IPS-18c (cell line): ENCODE results near the gene ABLIM3.
"Not testable (repeated sequence)": the region's sequence is repeated elsewhere in the genome, so short reads cannot be mapped to it uniquely, and the experiment has no call there.

Experiments used
- H3K4me3 ChIP-seq: 2 replicates; pipeline ENCODE4 v1.7.0; 2013; ENCODE audit warnings: low read depth, mild to moderate bottlenecking, low read length, moderate library complexity; ENCODE audit not compliant: insufficient read depth
- H3K9me3 ChIP-seq: one replicate; pipeline ENCODE4 v1.6.1; 2013; ENCODE audit warnings: mild to moderate bottlenecking, low read length, moderate library complexity; ENCODE audit not compliant: control insufficient read depth, insufficient read depth

Gene ABLIM3

GRCh38 chr5:149168276-149168906 is 27.1 kb downstream of the ABLIM3 start:
- no peak overlapping the region for H3K4me3 ChIP-seq

GRCh38 chr5:149170299-149170698 is 29.0 kb downstream of the ABLIM3 start:
- no peak overlapping the region for H3K4me3 ChIP-seq

More at GRCh38 chr5:149168276-149168906, 27.1 kb downstream of the ABLIM3 start:
- H3K9me3 ChIP-seq = no peaks in the 10 kb centered on the region

GRCh38 chr5:149172261-149172660 is 31.0 kb downstream of the ABLIM3 start:
- Histone ChIP-seq H3K4me3 (no peak overlapping the region), H3K9me3 (no peaks in the 10 kb centered on the region)

More at GRCh38 chr5:149170299-149170698, 29.0 kb downstream of the ABLIM3 start:
- no peaks in the 10 kb centered on the region for H3K9me3 ChIP-seq

- no peak overlapping the region for H3K4me3 ChIP-seq
- no peaks in the 10 kb centered on the region for H3K9me3 ChIP-seq
Measured at GRCh38 chr5:149172709-149173505, 31.6 kb downstream of the ABLIM3 start.

GRCh38 chr5:149174847-149175234 is 33.5 kb downstream of the ABLIM3 start:
- no peaks in the 10 kb centered on the region for H3K9me3 ChIP-seq
- no peak overlapping the region for H3K4me3 ChIP-seq

GRCh38 chr5:149175346-149176105 is 34.2 kb downstream of the ABLIM3 start:
- Histone ChIP-seq H3K9me3 (no peaks in the 10 kb centered on the region), H3K4me3 (no peak overlapping the region)

- H3K9me3 ChIP-seq = no peaks in the 10 kb centered on the region
- no peak overlapping the region for H3K4me3 ChIP-seq
Measured at GRCh38 chr5:149177339-149177843, 36.1 kb downstream of the ABLIM3 start.

GRCh38 chr5:149177911-149178565 is 36.7 kb downstream of the ABLIM3 start:
- H3K4me3 ChIP-seq = no peak overlapping the region
- H3K9me3 ChIP-seq = no peaks in the 10 kb centered on the region

- Histone ChIP-seq H3K4me3 (no peak overlapping the region), H3K9me3 (no peaks in the 10 kb centered on the region)
Measured at GRCh38 chr5:149181732-149182131, 40.4 kb downstream of the ABLIM3 start.

- H3K4me3 ChIP-seq = no peak overlapping the region
- H3K9me3 ChIP-seq = no peaks in the 10 kb centered on the region
Measured at GRCh38 chr5:149182241-149182640, 40.9 kb downstream of the ABLIM3 start.

GRCh38 chr5:149185067-149185466 is 43.8 kb downstream of the ABLIM3 start:
- no peaks in the 10 kb centered on the region for H3K9me3 ChIP-seq
- H3K4me3 ChIP-seq = no peak overlapping the region

GRCh38 chr5:149186506-149186905 is 45.2 kb downstream of the ABLIM3 start:
- H3K4me3 ChIP-seq = no peak overlapping the region
- H3K9me3 ChIP-seq = no peaks in the 10 kb centered on the region

GRCh38 chr5:149187617-149188016 is 46.3 kb downstream of the ABLIM3 start:
- H3K4me3 ChIP-seq, H3K9me3 ChIP-seq: not testable (repeated sequence)

GRCh38 chr5:149188383-149188782 is 47.1 kb downstream of the ABLIM3 start:
- no peak overlapping the region for H3K4me3 ChIP-seq
- no peaks in the 10 kb centered on the region for H3K9me3 ChIP-seq

- Histone ChIP-seq H3K9me3 (no peaks in the 10 kb centered on the region), H3K4me3 (no peak overlapping the region)
Measured at GRCh38 chr5:149195337-149195887, 54.1 kb downstream of the ABLIM3 start.

- Histone ChIP-seq H3K9me3 (no peaks in the 10 kb centered on the region), H3K4me3 (no peak overlapping the region)
Measured at GRCh38 chr5:149195962-149196361, 54.7 kb downstream of the ABLIM3 start.

- Histone ChIP-seq H3K9me3 (no peaks in the 10 kb centered on the region), H3K4me3 (no peak overlapping the region)
Measured at GRCh38 chr5:149198148-149198547, 56.9 kb downstream of the ABLIM3 start.
